K562 (cell line): ENCODE data around the gene CDC37. TPM values are rescaled to one million over a fixed set of nuclear protein-coding genes. Genes with fewer than 3 reads are reported as not detected.

ENCODE experiments used
- BHLHE40 ChIP-seq: IDR thresholded peaks from 2 replicates; pipeline ENCODE4 v1.6.1; 2011; ENCODE audit warnings: low read length, improper control_type of control experiment
- CTCF ChIP-seq, 3 experiments: IDR thresholded peaks in 2 of 3; conservative IDR thresholded peaks in 1 of 3; 2 replicates each; pipeline ENCODE4 v1.5.1; 2011 to 2012; ENCODE audit warnings: low read length in 3 of 3, mild to moderate bottlenecking in 3 of 3, control low read depth in 2 of 3, improper control_type of control experiment in 1 of 3, inconsistent platforms in 1 of 3, low read depth in 1 of 3, mixed read lengths in 1 of 3, moderate library complexity in 1 of 3; ENCODE audit not compliant: insufficient read depth in 2 of 3
- E2F1 ChIP-seq: sonication (generic); formaldehyde crosslinking; IDR thresholded peaks from 2 replicates; pipeline ENCODE4 v1.8.1; 2023; ENCODE audit warnings: mild to moderate bottlenecking, missing genetic modification reagents, moderate library complexity
- EHMT2 ChIP-seq: fragments of 450-650 bp; IDR thresholded peaks from 2 replicates; pipeline ENCODE4 v1.6.1; 2018; ENCODE audit warnings: antibody characterized with exemption
- ETV1 ChIP-seq: fragments of 450-650 bp; conservative IDR thresholded peaks from 2 replicates; pipeline ENCODE4 v1.6.1; 2016; ENCODE audit warnings: missing genetic modification characterization, control low read depth, low read depth, missing compliant biosample characterization
- FOXA1 ChIP-seq: fragments of 450-650 bp; IDR thresholded peaks from 2 replicates; pipeline ENCODE4 v1.6.1; 2016; ENCODE audit warnings: mild to moderate bottlenecking, borderline replicate concordance
- GATAD2B ChIP-seq: fragments of 450-650 bp; IDR thresholded peaks from 2 replicates; pipeline ENCODE4 v1.6.1; 2017; ENCODE audit warnings: mild to moderate bottlenecking, borderline replicate concordance
- MITF ChIP-seq: IDR thresholded peaks from 2 replicates; pipeline ENCODE4 v1.6.1; 2014; ENCODE audit warnings: antibody characterized with exemption
- POLR2B ChIP-seq: fragments of 450-650 bp; IDR thresholded peaks from 2 replicates; pipeline ENCODE4 v1.6.1; 2018; ENCODE audit warnings: low read depth; ENCODE audit not compliant: partially characterized antibody
- STAG1 ChIP-seq: sonication (generic); formaldehyde crosslinking; IDR thresholded peaks from 2 replicates; pipeline ENCODE4 v1.5.0; 2020; ENCODE audit warnings: missing genetic modification reagents, borderline replicate concordance
- TEAD2 ChIP-seq: fragments of 450-650 bp; IDR thresholded peaks from 2 replicates; pipeline ENCODE4 v1.6.1; 2016; ENCODE audit warnings: missing genetic modification characterization, control low read depth, missing compliant biosample characterization
- YBX1 ChIP-seq: fragments of 450-650 bp; IDR thresholded peaks from 2 replicates; pipeline ENCODE4 v1.7.1; 2016; ENCODE audit warnings: mild to moderate bottlenecking
- ZNF3 ChIP-seq: fragments of 250-450 bp; sonication (Bioruptor Pico); IDR thresholded peaks from 2 replicates; pipeline ENCODE4 v1.5.0; 2021; ENCODE audit warnings: mild to moderate bottlenecking, moderate library complexity
- polyA plus RNA-seq, 8 experiments: library from polyadenylated mRNA; depleted of rRNA in 4 of 8; stranded (reverse) in 5 of 8; unstranded in 3 of 8; fragments of >200 nt; fragmentation: Nextera tagmentation in 2 of 8; fragmentation: Illumina TruSeq in 1 of 8; extraction: Ambion mirVana in 2 of 8; extraction: Trizol in 1 of 8; gene quantifications; 2 replicates each; pipeline versions ENCODE4 v1.2.1 to v1.2.3, GENCODE V29; 2011 to 2014; ENCODE audit warnings: inconsistent platforms in 1 of 8, missing spikeins in 1 of 8
- total RNA-seq, 7 experiments: library from RNA; depleted of rRNA in 6 of 7; stranded (reverse); fragments of >200 nt in 6 of 7; fragmentation: Illumina TruSeq in 2 of 7; extraction: Trizol in 2 of 7; gene quantifications; 2 replicates each; pipeline versions ENCODE4 v1.2.1 to v1.2.3, GENCODE V29; 2011 to 2021; ENCODE audit warnings: low replicate concordance in 1 of 7
- TF ChIP-seq, protein P1 (sequence below): sonication (generic); formaldehyde crosslinking; IDR thresholded peaks from 2 replicates; pipeline ENCODE4 v1.8.1; 2023; ENCODE audit warnings: mild to moderate bottlenecking, missing genetic modification reagents
- TF ChIP-seq, protein P2 (sequence below), 2 experiments: fragments of 450-650 bp; IDR thresholded peaks; 2 replicates each; pipeline ENCODE4 v1.6.1; 2018; ENCODE audit warnings: mild to moderate bottlenecking in 2 of 2, low read depth in 1 of 2; ENCODE audit not compliant: partially characterized antibody in 2 of 2

CDC37 gene
- total and polyA plus RNA-seq, 9 of the 15 experiments (the other 6 are each of a cell fraction or from before 2014, with no cell fraction given) = 6.6 to 538 (median 227) TPM

- TF ChIP-seq, protein P1, sequence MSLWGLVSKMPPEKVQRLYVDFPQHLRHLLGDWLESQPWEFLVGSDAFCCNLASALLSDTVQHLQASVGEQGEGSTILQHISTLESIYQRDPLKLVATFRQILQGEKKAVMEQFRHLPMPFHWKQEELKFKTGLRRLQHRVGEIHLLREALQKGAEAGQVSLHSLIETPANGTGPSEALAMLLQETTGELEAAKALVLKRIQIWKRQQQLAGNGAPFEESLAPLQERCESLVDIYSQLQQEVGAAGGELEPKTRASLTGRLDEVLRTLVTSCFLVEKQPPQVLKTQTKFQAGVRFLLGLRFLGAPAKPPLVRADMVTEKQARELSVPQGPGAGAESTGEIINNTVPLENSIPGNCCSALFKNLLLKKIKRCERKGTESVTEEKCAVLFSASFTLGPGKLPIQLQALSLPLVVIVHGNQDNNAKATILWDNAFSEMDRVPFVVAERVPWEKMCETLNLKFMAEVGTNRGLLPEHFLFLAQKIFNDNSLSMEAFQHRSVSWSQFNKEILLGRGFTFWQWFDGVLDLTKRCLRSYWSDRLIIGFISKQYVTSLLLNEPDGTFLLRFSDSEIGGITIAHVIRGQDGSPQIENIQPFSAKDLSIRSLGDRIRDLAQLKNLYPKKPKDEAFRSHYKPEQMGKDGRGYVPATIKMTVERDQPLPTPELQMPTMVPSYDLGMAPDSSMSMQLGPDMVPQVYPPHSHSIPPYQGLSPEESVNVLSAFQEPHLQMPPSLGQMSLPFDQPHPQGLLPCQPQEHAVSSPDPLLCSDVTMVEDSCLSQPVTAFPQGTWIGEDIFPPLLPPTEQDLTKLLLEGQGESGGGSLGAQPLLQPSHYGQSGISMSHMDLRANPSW (CRISPR knock-in tag) = no peak
- TF ChIP-seq EHMT2 = no peak
- TF ChIP-seq ETV1 (tag) = no peak
- TF ChIP-seq BHLHE40 = peak; percentile 31
- TF ChIP-seq GATAD2B = peak; percentile 81; the same call in 1 of the 2 replicates
- no peak for TF ChIP-seq YBX1
- no peak for TF ChIP-seq POLR2B
- no peak for TF ChIP-seq E2F1 (CRISPR knock-in tag)
- no peak for TF ChIP-seq STAG1 (CRISPR knock-in tag)
- TF ChIP-seq TEAD2 (tag) = no peak
- TF ChIP-seq ZNF3 = no peak
- TF ChIP-seq, protein P2, sequence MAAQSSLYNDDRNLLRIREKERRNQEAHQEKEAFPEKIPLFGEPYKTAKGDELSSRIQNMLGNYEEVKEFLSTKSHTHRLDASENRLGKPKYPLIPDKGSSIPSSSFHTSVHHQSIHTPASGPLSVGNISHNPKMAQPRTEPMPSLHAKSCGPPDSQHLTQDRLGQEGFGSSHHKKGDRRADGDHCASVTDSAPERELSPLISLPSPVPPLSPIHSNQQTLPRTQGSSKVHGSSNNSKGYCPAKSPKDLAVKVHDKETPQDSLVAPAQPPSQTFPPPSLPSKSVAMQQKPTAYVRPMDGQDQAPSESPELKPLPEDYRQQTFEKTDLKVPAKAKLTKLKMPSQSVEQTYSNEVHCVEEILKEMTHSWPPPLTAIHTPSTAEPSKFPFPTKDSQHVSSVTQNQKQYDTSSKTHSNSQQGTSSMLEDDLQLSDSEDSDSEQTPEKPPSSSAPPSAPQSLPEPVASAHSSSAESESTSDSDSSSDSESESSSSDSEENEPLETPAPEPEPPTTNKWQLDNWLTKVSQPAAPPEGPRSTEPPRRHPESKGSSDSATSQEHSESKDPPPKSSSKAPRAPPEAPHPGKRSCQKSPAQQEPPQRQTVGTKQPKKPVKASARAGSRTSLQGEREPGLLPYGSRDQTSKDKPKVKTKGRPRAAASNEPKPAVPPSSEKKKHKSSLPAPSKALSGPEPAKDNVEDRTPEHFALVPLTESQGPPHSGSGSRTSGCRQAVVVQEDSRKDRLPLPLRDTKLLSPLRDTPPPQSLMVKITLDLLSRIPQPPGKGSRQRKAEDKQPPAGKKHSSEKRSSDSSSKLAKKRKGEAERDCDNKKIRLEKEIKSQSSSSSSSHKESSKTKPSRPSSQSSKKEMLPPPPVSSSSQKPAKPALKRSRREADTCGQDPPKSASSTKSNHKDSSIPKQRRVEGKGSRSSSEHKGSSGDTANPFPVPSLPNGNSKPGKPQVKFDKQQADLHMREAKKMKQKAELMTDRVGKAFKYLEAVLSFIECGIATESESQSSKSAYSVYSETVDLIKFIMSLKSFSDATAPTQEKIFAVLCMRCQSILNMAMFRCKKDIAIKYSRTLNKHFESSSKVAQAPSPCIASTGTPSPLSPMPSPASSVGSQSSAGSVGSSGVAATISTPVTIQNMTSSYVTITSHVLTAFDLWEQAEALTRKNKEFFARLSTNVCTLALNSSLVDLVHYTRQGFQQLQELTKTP (IDR thresholded peaks at IDR 0.05; ENCODE audit: low read depth in 1 of 2, partially characterized antibody in 2 of 2) = no peak
- TF ChIP-seq FOXA1 = no peak
- no peak; a peak in 2 of 6 replicates for TF ChIP-seq CTCF (IDR thresholded peaks at IDR 0.05 in 2 of 3, conservative IDR thresholded peaks at IDR 0.05 in 1 of 3; ENCODE audit: insufficient read depth in 2 of 3, low read depth in 1 of 3, low read length in 3 of 3)
- no peak for TF ChIP-seq MITF
Measured at GRCh38 chr19:10431943-10432735, 28.8 kb upstream of the CDC37 start (continued).
